ENCODE measurements around the gene RAB4B.
"Not testable (repeated sequence)": the region's sequence is repeated elsewhere in the genome, so short reads cannot be mapped to it uniquely, and the experiment has no call there.

RAB4B gene

DNA sequence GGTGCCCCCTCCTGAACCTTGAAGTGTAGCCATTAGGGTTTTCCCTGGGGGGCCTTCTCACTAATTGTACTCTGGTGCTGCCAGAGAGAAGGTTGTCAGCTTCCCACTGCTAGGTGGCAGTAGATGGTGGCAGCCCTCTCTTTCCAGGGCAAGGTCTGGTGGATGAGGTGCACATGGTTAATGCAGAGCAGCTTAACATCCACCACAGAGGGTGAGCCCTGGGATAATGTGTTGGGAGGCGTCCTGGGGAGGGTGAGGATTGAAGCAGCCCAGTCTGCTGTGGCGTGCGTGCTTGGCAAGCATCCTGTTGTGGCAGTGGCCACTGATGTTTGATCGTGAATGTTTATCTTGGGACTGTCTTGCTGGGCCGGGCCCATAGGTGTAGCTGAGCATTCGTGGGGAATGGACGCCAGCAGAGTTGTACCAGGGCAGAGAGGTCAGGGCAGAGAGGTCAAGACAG lies 26.8 kb downstream of the RAB4B start:
- DNase-seq: no peak

DNA sequence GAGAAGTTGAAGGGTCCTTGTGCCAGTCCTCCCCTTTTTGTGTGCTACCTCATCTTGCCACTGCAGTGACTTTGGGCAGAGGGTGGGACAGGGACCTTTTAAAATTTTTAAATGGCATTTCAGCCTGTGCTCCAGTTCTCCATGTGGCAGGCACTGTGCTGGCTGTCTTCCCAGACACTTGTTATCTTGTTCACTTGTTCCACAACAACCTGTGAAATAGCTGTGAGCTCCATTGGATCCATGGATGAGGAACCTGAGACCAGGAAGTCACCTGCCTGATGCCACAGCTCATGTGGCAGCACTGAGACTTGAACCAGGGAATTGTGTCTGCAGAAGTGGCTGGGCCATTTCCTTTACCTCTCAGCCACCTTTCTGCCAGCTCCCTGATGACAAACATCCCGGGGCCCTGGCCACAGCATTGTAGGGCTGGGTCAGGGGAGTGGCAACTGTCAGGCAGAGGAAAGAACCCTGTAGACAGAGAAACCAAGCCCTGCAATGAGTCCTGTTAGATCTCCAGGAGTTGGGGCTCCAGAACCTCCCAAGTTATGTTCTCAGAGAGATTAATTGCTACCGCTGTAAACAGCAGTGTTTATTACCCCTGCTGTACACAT lies 27.3 kb downstream of the RAB4B start:
- no peak for DNase-seq

DNA sequence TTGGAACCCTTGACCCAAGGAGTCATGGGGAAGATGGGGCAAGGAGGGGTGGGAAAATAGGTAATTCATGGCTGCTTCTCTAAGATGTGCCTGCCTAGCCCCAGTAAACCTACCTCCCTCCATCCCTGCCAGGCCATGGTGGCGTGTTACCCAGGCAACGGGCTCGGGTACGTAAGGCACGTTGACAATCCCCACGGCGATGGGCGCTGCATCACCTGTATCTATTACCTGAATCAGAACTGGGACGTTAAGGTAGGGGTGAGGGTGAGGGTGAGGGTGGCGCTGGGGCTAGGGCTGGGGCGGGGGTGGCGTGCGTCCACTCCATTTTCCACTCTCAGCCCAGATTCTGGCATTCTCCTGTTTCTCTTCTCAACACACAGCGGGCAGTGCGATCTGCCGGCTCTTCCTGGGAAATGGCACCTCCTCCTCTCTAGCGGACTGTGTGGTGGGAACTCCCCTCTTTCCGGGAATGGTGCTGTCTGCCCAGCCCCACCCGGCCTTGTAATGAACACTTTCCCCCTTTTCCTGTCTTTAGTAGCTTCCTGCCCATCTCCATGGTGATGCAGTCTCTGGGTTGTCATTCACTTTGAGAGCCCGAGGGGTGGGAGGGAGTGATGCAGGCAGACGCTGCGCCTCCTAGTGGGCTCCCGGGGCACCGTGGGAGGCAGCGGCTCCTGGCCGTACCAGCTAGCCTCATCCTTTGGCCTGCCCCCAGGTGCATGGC lies 28.5 kb downstream of the RAB4B start:
- peak; percentile 78 to 80 for DNase-seq

DNA sequence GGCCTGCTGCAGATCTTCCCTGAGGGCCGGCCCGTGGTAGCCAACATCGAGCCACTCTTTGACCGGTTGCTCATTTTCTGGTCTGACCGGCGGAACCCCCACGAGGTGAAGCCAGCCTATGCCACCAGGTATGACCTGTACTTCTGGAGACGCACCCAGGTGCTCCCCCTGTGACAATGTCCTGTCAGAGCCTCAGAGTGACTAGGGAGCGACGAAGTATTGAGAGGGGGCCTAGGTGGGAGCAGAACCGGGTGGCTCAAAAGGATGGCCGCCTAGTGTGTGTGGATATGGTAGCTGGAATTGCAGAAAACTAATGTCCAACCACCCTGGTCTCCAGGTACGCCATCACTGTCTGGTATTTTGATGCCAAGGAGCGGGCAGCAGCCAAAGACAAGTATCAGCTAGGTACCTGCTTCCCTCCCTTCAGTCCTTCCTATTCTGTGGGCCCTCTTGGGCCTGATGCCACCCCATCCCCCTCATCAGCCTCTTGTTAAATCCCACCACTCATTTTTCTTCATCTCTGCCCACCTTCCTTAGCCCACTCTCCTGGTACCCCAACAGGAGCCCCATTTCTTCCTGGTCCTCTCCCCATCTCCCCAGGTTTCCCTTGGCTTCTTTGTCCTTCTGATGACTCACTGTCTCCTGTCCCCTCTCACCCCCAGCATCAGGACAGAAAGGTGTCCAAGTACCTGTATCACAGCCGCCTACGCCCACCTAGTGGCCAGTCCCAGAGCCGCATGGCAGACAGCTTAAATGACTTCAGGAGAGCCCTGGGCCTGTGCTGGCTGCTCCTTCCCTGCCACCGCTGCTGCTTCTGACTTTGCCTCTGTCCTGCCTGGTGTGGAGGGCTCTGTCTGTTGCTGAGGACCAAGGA lies 29.3 kb downstream of the RAB4B start:
- DNase-seq: no peak

DNA sequence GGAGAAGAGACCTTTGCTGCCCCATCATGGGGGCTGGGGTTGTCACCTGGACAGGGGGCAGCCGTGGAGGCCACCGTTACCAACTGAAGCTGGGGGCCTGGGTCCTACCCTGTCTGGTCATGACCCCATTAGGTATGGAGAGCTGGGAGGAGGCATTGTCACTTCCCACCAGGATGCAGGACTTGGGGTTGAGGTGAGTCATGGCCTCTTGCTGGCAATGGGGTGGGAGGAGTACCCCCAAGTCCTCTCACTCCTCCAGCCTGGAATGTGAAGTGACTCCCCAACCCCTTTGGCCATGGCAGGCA lies 29.9 kb downstream of the RAB4B start:
- DNase-seq: no peak

DNA sequence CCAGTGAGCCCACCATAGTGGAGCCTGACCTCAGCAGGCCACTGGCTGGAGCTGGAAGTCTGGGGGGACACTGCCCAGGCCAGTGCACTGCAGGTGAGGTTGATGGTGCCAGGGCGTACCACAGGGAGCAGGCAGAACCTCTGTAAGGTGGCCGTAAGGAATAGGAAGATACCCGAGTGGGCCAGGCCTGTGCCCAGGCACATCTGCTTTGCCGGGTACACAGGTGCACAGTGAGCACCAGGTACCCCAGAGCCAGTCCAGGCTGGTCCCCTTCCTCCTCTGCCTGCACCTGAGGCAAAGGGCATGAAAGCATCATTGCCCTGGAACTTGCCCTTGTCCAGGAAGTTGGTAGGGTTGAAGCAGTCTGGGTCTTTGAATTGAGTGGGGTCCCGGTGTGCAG lies 30.4 kb downstream of the RAB4B start:
- DNase-seq: no peak

GRCh38 chr19:40809358-40810086 lies 31.5 kb downstream of the RAB4B start:
- DNase-seq: no peak

DNA sequence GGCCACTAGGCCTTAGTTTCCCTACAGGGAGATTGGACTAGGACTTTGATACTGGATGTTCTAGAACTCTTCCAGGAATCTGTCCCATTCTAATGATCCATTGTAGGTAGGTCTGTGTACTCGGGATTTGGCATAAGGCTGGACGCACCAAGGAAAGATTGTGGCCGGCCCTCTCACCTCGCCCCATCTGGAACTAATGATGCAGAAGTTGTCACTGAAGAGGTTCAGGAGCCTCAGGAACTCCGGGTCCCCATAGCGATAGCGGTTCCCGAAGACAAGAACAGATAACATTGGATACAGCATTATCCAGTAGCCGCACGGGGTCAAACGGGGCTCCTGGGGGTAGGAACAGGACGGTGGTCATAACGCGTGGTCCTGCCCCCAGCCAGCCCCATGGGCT lies 32.1 kb downstream of the RAB4B start:
- DNase-seq: no peak

DNA sequence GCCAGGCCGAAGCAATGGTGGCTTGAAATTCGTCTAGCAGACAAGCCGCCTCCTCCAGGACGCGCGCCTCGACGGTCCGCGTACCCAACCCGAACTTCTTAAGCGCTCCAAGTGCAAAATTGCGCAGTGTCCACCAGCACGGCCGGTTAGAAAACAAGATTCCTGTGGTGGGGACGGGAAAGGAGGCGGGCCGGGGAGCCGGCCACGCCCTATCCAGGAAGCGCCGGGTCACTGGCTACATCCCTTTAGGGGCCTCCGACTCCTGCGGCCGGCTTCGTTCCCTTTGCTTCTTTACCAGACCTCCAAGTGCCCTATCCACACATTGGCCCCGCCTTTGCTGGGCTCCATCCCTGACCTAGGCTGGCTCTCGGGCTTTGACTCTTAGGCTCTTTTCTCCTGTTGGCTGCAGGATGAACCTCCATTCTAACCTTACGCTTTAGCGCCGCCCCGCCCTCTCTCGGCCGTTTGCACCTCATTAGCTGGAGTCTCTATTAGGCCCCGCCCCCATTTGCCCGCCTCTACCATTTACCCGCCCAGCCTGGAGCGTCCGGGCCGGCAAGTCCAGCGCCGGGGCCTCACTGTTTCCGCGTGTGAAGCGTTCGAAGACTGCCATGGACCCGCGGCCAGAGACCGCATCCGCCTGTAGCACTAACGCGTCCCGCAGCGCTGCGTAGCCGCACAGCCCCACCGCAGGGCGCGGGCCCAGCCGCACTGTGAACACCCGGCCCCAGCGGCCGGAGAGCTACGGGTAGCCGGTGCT lies 32.8 kb downstream of the RAB4B start:
- peak in 1 of 2 donors; percentile 52 for DNase-seq

GRCh38 chr19:40811478-40812341 lies 33.7 kb downstream of the RAB4B start:
- peak; percentile 41 to 47 for DNase-seq

GRCh38 chr19:40812571-40812970 lies 34.5 kb downstream of the RAB4B start:
- not testable (repeated sequence) for DNase-seq

- no peak for DNase-seq
Measured at GRCh38 chr19:40813182-40813581, 35.1 kb downstream of the RAB4B start.

- DNase-seq: no peak
Measured at GRCh38 chr19:40815223-40815622, 37.2 kb downstream of the RAB4B start.

GRCh38 chr19:40818480-40819399 lies 40.7 kb downstream of the RAB4B start:
- DNase-seq: peak; percentile 76 to 79

GRCh38 chr19:40819479-40820234 lies 41.6 kb downstream of the RAB4B start:
- peak; percentile 57 to 71 for DNase-seq

DNA sequence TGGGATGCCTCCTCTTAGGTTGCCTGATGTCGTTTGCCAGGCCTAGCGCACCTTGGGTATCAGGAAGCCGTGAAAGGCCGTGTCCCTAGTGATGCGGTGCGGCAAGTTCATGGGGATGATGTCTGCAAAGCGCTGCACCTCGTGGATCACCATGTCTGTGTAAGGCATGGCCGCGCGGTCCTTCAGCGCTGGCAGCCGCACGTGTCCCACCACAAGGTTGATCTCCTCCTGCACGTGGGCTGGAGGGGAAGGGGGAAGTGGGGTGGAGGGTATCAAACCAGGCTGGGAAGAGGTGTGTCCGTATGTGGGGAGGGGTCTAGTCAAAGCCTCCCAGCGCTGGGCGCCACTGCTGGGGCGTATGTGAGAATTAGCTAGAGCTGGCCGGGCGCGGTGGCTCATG lies 44.1 kb downstream of the RAB4B start:
- no peak for DNase-seq

- DNase-seq: not testable (repeated sequence)
Measured at GRCh38 chr19:40822704-40823553, 44.9 kb downstream of the RAB4B start.

GRCh38 chr19:40824916-40825315 lies 46.9 kb downstream of the RAB4B start:
- DNase-seq: not testable (repeated sequence)

Measured in activated CD4-positive, alpha-beta T cell treated with anti-CD3 and anti-CD28 coated beads for 4 hours (primary cell).